HG03066 (cell line): ENCODE results near the gene ADAMTS6.

Experiments
- ATAC-seq: cut with Tn5 transposase; IDR thresholded peaks from one replicate; pipeline ENCODE4 v1.9.1; 2021; ENCODE audit warnings: low read depth; ENCODE audit not compliant: unreplicated experiment

Gene ADAMTS6

DNA sequence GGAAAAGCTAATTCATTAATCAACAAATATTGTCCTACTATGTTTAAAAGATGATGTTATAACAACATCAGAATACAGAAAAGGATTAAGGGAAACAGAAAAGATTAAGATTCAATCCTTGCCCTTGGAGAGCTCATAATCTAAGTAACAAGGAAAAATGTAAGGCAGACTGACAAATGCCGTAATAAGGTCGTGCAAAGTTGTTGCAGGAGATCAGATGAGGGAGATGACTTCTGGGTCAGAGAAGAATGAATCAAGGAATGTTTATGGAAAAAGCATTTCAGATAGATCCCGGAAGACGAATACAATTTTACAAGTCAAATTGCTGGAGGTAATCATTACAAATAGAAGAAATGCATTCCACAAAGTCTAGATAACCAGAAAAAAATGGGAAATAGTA, 6.4 kb downstream of the ADAMTS6 start:
- ATAC-seq = no peak

GRCh38 chr5:65474130-65474711, 7.5 kb downstream of the ADAMTS6 start:
- no peak for ATAC-seq

GRCh38 chr5:65468633-65469032, 13.1 kb downstream of the ADAMTS6 start:
- ATAC-seq = no peak

- no peak for ATAC-seq
Measured at GRCh38 chr5:65462139-65462705, 19.5 kb downstream of the ADAMTS6 start.

GRCh38 chr5:65461490-65461889, 20.2 kb downstream of the ADAMTS6 start:
- ATAC-seq = no peak

GRCh38 chr5:65459995-65460394, 21.7 kb downstream of the ADAMTS6 start:
- ATAC-seq = no peak

DNA sequence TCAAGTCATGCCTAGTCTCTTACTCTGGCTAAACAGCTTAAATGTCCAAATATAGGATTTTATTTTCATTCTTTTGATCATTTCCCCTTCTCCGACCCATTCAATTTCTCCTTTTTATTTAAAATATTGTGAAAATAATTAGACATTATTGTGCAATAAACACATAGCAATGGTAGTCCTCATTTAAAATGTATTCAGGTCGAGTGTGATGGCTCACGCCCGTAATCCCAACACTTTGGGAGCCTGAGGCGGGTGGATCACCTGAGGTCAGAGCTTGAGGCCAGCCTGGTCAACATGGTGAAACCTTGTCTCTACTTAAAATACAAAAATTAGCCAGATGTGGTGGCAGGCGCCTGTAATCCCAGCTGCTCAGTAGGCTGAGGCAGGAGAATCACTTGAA, 26.7 kb downstream of the ADAMTS6 start:
- no peak for ATAC-seq

DNA sequence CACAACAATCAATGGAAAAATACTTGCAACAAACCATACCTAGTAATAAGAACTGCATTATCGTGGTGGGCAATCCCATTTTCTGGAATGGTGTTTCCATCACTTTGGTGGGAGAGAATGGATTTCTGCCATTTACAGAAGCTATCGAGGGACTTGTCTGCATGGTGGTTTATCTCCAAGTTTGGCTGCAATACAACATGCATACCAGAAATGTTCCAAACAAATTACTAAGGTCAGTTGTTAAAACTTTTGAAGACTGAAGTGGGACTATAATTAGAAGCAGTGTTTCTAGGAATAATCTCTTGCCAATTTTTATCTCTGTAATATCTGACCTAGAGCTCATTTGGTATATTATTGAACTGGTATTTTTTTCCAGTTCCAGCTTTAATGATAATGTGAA, 30.3 kb downstream of the ADAMTS6 start:
- ATAC-seq = no peak

GRCh38 chr5:65446682-65447081, 35.0 kb downstream of the ADAMTS6 start:
- no peak for ATAC-seq

GRCh38 chr5:65441800-65442199, 39.9 kb downstream of the ADAMTS6 start:
- ATAC-seq = no peak

GRCh38 chr5:65440456-65440855, 41.3 kb downstream of the ADAMTS6 start:
- no peak for ATAC-seq

GRCh38 chr5:65434122-65434521, 47.6 kb downstream of the ADAMTS6 start:
- ATAC-seq = no peak

GRCh38 chr5:65426656-65427055, 55.1 kb downstream of the ADAMTS6 start:
- no peak for ATAC-seq

DNA sequence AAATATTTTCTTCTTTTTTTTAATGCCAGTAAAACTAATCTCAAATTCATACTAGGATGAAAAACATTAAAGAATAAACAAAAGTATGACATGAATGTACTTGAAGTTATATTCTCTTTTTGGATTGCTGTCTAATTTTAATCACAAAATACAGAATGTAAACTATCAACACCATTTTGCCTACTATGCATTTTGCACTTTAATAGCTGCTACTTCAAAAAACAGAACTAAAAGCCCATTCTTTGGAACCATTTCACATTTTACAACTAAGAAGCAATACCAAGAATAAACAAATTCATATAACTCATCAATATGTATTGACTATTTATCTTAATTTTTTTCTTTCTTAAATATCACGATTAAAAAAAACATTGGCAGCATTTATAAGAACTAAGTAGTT, 58.1 kb downstream of the ADAMTS6 start:
- ATAC-seq = no peak

- ATAC-seq = no peak
Measured at GRCh38 chr5:65418661-65419060, 63.1 kb downstream of the ADAMTS6 start.

DNA sequence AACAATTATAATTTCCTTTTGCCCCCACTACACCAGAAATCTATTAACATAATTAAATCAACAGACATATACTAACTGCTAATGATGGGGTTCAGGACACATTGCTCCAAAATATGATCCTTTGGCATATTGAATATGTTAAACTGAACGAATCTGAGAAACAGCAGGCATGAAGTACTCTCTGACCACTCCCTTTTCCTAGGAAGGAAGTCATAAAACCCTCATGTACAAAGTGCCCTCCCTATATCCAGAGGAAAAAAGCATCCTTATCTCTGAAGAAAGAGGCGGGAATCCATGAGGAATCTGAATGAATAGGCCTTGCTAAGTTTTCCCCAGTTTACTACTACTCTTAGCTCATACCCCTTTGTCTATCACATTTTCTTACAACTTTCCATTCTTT, 67.9 kb downstream of the ADAMTS6 start:
- ATAC-seq = no peak

- ATAC-seq = no peak
Measured at GRCh38 chr5:65412842-65413241, 68.9 kb downstream of the ADAMTS6 start.

GRCh38 chr5:65411356-65411755, 70.4 kb downstream of the ADAMTS6 start:
- ATAC-seq = no peak

DNA sequence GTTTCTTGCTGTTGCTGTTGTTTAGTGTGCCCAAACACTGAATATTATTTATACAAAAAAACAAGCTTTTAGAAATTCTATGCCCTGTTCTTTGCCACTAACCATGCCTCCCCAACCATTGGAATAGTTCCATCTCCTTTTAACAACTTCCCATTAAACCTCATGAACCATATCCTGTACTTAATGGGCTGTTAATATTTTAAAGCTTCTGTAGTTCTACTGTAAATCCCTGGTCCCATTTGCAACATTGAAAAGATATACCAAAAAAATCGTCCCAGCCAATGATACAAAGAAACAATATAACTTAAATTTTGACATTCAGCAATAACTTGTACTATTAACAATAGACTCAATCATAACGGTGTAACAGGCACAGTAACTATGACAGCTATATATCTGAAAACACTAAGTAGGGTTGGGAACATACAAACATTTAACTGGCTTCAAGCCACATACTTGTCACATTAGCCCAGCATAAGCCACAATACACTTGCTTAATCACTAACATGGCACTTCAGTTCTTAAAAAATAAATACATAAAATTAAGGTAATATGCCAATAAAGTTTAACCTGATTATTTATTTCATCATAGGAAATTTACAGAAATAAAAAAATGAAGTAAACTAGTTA, 86.1 kb downstream of the ADAMTS6 start:
- ATAC-seq = no peak

DNA sequence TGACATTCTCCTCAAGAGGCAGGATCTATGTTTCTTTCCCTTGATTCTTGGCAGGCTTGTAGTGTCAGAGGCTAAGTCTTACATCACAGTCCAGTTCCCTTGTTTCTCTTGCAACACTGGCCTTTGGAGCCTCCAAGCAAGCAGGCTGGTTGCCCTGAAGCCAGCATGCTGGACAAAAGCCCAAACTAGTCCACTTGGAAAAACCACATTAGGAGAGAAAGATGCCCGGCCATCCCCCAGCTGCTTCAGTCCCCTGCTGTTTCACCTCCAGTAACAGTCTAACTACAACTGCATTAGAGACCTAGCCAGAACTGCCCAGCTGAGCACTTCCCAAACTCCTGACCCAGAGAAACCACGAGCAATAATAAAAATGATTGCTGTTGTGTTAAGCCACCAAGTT, 87.6 kb downstream of the ADAMTS6 start:
- ATAC-seq = no peak

DNA sequence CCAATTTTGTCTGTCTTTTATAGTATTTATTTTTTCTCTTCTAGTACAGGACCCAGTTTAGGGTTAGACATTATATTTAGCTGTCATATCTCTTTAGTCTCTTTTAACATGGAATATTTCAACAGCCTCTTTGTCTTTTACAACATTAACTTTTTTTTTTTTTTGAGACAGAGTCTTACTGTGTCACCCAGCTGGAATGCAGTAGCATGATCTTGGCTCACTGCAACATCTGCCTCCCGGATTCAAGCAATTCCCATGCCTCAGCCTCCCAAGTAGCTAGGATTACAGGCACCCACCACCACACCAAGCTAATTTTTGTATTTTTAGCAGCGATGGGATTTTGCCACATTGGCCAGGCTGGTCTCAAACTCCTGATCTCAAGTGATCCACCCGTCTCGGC, 90.1 kb downstream of the ADAMTS6 start:
- ATAC-seq = no peak

- no peak for ATAC-seq
Measured at GRCh38 chr5:65390208-65390607, 91.5 kb downstream of the ADAMTS6 start.
